HepG2 (cell line): ENCODE data around the gene FAM222A. TPM values are rescaled to one million over a fixed set of nuclear protein-coding genes. Genes with fewer than 3 reads are reported as not detected.

ENCODE experiments used
- BRCA1 ChIP-seq: sonication (generic); formaldehyde crosslinking; IDR thresholded peaks from 2 replicates; pipeline ENCODE4 v1.4.0; 2020; ENCODE audit warnings: missing genetic modification reagents
- DR1 ChIP-seq: sonication (generic); formaldehyde crosslinking; IDR thresholded peaks from 2 replicates; pipeline ENCODE4 v1.8.0; 2021; ENCODE audit warnings: mild to moderate bottlenecking, missing genetic modification reagents, inconsistent platforms
- ETV6 ChIP-seq: sonication (generic); formaldehyde crosslinking; conservative IDR thresholded peaks from 2 replicates; pipeline ENCODE4 v1.4.0; 2020; ENCODE audit warnings: missing genetic modification reagents
- HDAC2 ChIP-seq: sonication (generic); formaldehyde crosslinking; IDR thresholded peaks from 2 replicates; pipeline ENCODE4 v1.4.0; 2020; ENCODE audit warnings: missing genetic modification reagents
- HNRNPL ChIP-seq: fragments of 200-400 bp; formaldehyde crosslinking; IDR thresholded peaks from 2 replicates; pipeline ENCODE4 v1.6.1; 2017; ENCODE audit warnings: mild to moderate bottlenecking, low read depth, low read length
- MED8 ChIP-seq: sonication (generic); formaldehyde crosslinking; IDR thresholded peaks from 2 replicates; pipeline ENCODE4 v1.8.1; 2023; ENCODE audit warnings: mild to moderate bottlenecking, missing genetic modification reagents; ENCODE audit not compliant: insufficient replicate concordance
- PAX8 ChIP-seq: sonication (generic); formaldehyde crosslinking; IDR thresholded peaks from 2 replicates; pipeline ENCODE4 v1.8.0; 2022; ENCODE audit warnings: mild to moderate bottlenecking, missing genetic modification reagents, borderline replicate concordance
- RELA ChIP-seq: sonication (generic); formaldehyde crosslinking; IDR thresholded peaks from 2 replicates; pipeline ENCODE4 v1.4.0; 2020; ENCODE audit warnings: missing genetic modification reagents
- RNF2 ChIP-seq: fragments of 450-650 bp; conservative IDR thresholded peaks from 2 replicates; pipeline ENCODE4 v1.6.1; 2016; ENCODE audit warnings: low read depth
- SP5 ChIP-seq: IDR thresholded peaks from 2 replicates; pipeline ENCODE4 v1.6.1; 2016; ENCODE audit warnings: low read depth, borderline replicate concordance
- TEAD2 ChIP-seq: sonication (generic); formaldehyde crosslinking; IDR thresholded peaks from 2 replicates; pipeline ENCODE4 v1.9.0; 2021; ENCODE audit warnings: missing genetic modification reagents
- TOE1 ChIP-seq: sonication (generic); formaldehyde crosslinking; IDR thresholded peaks from 2 replicates; pipeline ENCODE4 v1.4.0; 2020; ENCODE audit warnings: mild to moderate bottlenecking, missing genetic modification reagents
- ZBTB44 ChIP-seq: sonication (generic); formaldehyde crosslinking; IDR thresholded peaks from 2 replicates; pipeline ENCODE4 v1.4.0; 2020; ENCODE audit warnings: missing genetic modification reagents
- ZFP82 ChIP-seq: sonication (generic); formaldehyde crosslinking; IDR thresholded peaks from 2 replicates; pipeline ENCODE4 v1.5.1; 2020; ENCODE audit warnings: mild to moderate bottlenecking, missing genetic modification reagents, borderline replicate concordance
- polyA plus RNA-seq, 8 experiments: library from polyadenylated mRNA; depleted of rRNA in 3 of 8; stranded (reverse) in 7 of 8; unstranded in 1 of 8; fragments of >200 nt; fragmentation: Illumina TruSeq in 4 of 8; extraction: Trizol in 4 of 8; gene quantifications; 2 replicates each; pipeline versions ENCODE4 v1.2.1 to v1.2.3, GENCODE V29; 2011 to 2016; ENCODE audit warnings: low read depth in 4 of 8, missing spikeins in 1 of 8, mixed read lengths in 1 of 8; ENCODE audit not compliant: insufficient read depth in 1 of 8
- total RNA-seq, 5 experiments: library from RNA; depleted of rRNA; stranded (reverse); fragments of >200 nt; fragmentation: Illumina TruSeq; extraction: Trizol; gene quantifications; 2 replicates each; pipeline ENCODE4 v1.2.3, GENCODE V29; 2016; ENCODE audit warnings: low read depth in 1 of 5
- TF ChIP-seq, protein P1 (sequence below): sonication (generic); formaldehyde crosslinking; IDR thresholded peaks from 2 replicates; pipeline ENCODE4 v1.5.0; 2020; ENCODE audit warnings: missing genetic modification reagents
- TF ChIP-seq, protein P2 (sequence below): sonication (generic); formaldehyde crosslinking; conservative IDR thresholded peaks from 2 replicates; pipeline ENCODE4 v1.4.0; 2020; ENCODE audit warnings: mild to moderate bottlenecking, missing genetic modification reagents, moderate library complexity
- TF ChIP-seq, protein P3 (sequence below): sonication (generic); formaldehyde crosslinking; IDR thresholded peaks from 2 replicates; pipeline ENCODE4 v1.5.1; 2020; ENCODE audit warnings: missing genetic modification reagents, mild to moderate bottlenecking, borderline replicate concordance
- TF ChIP-seq, protein P4 (sequence below): sonication (generic); formaldehyde crosslinking; IDR thresholded peaks from 2 replicates; pipeline ENCODE4 v1.5.1; 2020; ENCODE audit warnings: mild to moderate bottlenecking, moderate library complexity, missing genetic modification reagents
- TF ChIP-seq, protein P5 (sequence below): sonication (generic); formaldehyde crosslinking; IDR thresholded peaks from 2 replicates; pipeline ENCODE4 v1.8.0; 2022; ENCODE audit warnings: missing genetic modification reagents, mild to moderate bottlenecking, inconsistent platforms, borderline replicate concordance

FAM222A gene
- total and polyA plus RNA-seq, 2 of the 13 experiments (the other 11 are each of a cell fraction or from before 2014, with no cell fraction given): 2.7 to 9.6 TPM

GRCh38 chr12:109760031-109760929 is 46.7 kb downstream of the FAM222A start (continued):
- TF ChIP-seq MED8 (no peak), PAX8 (CRISPR knock-in tag) (no peak), ZFP82 (no peak), HNRNPL (no peak), ETV6 (CRISPR knock-in tag) (no peak), TEAD2 (CRISPR knock-in tag) (no peak), RNF2 (no peak), TOE1 (no peak), BRCA1 (CRISPR knock-in tag) (no peak), SP5 (CRISPR knock-in tag) (no peak), RELA (CRISPR knock-in tag) (no peak), ZBTB44 (no peak), HDAC2 (CRISPR knock-in tag) (no peak), DR1 (CRISPR knock-in tag) (no peak)
- TF ChIP-seq, protein P1, sequence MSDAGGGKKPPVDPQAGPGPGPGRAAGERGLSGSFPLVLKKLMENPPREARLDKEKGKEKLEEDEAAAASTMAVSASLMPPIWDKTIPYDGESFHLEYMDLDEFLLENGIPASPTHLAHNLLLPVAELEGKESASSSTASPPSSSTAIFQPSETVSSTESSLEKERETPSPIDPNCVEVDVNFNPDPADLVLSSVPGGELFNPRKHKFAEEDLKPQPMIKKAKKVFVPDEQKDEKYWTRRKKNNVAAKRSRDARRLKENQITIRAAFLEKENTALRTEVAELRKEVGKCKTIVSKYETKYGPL (CRISPR knock-in tag): no peak
- TF ChIP-seq, protein P2, sequence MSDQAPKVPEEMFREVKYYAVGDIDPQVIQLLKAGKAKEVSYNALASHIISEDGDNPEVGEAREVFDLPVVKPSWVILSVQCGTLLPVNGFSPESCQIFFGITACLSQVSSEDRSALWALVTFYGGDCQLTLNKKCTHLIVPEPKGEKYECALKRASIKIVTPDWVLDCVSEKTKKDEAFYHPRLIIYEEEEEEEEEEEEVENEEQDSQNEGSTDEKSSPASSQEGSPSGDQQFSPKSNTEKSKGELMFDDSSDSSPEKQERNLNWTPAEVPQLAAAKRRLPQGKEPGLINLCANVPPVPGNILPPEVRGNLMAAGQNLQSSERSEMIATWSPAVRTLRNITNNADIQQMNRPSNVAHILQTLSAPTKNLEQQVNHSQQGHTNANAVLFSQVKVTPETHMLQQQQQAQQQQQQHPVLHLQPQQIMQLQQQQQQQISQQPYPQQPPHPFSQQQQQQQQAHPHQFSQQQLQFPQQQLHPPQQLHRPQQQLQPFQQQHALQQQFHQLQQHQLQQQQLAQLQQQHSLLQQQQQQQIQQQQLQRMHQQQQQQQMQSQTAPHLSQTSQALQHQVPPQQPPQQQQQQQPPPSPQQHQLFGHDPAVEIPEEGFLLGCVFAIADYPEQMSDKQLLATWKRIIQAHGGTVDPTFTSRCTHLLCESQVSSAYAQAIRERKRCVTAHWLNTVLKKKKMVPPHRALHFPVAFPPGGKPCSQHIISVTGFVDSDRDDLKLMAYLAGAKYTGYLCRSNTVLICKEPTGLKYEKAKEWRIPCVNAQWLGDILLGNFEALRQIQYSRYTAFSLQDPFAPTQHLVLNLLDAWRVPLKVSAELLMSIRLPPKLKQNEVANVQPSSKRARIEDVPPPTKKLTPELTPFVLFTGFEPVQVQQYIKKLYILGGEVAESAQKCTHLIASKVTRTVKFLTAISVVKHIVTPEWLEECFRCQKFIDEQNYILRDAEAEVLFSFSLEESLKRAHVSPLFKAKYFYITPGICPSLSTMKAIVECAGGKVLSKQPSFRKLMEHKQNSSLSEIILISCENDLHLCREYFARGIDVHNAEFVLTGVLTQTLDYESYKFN: 0 out of 2 replicates have a peak, but pooled peaks have one; percentile 15
- TF ChIP-seq, protein P3, sequence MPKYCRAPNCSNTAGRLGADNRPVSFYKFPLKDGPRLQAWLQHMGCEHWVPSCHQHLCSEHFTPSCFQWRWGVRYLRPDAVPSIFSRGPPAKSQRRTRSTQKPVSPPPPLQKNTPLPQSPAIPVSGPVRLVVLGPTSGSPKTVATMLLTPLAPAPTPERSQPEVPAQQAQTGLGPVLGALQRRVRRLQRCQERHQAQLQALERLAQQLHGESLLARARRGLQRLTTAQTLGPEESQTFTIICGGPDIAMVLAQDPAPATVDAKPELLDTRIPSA (CRISPR knock-in tag): no peak
- TF ChIP-seq, protein P4, sequence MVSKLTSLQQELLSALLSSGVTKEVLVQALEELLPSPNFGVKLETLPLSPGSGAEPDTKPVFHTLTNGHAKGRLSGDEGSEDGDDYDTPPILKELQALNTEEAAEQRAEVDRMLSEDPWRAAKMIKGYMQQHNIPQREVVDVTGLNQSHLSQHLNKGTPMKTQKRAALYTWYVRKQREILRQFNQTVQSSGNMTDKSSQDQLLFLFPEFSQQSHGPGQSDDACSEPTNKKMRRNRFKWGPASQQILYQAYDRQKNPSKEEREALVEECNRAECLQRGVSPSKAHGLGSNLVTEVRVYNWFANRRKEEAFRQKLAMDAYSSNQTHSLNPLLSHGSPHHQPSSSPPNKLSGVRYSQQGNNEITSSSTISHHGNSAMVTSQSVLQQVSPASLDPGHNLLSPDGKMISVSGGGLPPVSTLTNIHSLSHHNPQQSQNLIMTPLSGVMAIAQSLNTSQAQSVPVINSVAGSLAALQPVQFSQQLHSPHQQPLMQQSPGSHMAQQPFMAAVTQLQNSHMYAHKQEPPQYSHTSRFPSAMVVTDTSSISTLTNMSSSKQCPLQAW (CRISPR knock-in tag): no peak
- TF ChIP-seq, protein P5, sequence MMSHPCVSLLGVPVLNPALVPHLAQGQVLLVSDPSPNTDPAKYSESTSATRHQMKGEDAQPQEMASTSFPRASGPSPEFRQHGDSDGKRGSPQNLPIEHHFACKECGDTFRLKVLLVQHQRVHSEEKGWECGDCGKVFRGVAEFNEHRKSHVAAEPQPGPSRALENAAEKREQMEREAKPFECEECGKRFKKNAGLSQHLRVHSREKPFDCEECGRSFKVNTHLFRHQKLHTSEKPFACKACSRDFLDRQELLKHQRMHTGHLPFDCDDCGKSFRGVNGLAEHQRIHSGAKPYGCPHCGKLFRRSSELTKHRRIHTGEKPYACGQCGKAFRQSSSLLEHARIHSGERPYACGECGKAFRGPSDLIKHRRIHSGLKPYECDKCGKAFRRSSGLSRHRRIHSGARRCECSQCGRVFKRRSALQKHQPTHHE (CRISPR knock-in tag): no peak
